PFSK-1 (cell line): Measurements from ENCODE around the gene CPSF7.

ENCODE experiments used
- FOXP2 ChIP-seq: optimal IDR thresholded peaks from 2 replicates; pipeline ENCODE3; 2011; ENCODE audit warnings: borderline replicate concordance, control low read depth, inconsistent platforms; ENCODE audit not compliant: insufficient read depth; ENCODE audit errors: extremely low read length, extremely low read depth
- POLR2AphosphoS5 ChIP-seq: IDR thresholded peaks from 2 replicates; pipeline ENCODE4 v1.6.1; 2012; ENCODE audit warnings: low read depth, mild to moderate bottlenecking, control low read depth, low read length, moderate library complexity
- SIN3A ChIP-seq: IDR thresholded peaks from 2 replicates; pipeline ENCODE4 v1.6.1; 2012; ENCODE audit warnings: mild to moderate bottlenecking, low read length, moderate library complexity, borderline replicate concordance; ENCODE audit not compliant: insufficient read depth
- TAF1 ChIP-seq: IDR thresholded peaks from 2 replicates; pipeline ENCODE4 v1.6.1; 2012; ENCODE audit warnings: low read length, control low read depth, borderline replicate concordance; ENCODE audit not compliant: insufficient read depth
- TF ChIP-seq, protein P1 (sequence below), 2 experiments: IDR thresholded peaks; 2 replicates each; pipeline versions ENCODE4 v1.6.1 to v1.8.0; 2011 to 2012; ENCODE audit warnings: low read depth in 2 of 2, low read length in 2 of 2, control low read depth in 1 of 2, inconsistent platforms in 1 of 2, mild to moderate bottlenecking in 1 of 2, moderate library complexity in 1 of 2; ENCODE audit not compliant: insufficient read depth in 1 of 2

CPSF7 gene

DNA sequence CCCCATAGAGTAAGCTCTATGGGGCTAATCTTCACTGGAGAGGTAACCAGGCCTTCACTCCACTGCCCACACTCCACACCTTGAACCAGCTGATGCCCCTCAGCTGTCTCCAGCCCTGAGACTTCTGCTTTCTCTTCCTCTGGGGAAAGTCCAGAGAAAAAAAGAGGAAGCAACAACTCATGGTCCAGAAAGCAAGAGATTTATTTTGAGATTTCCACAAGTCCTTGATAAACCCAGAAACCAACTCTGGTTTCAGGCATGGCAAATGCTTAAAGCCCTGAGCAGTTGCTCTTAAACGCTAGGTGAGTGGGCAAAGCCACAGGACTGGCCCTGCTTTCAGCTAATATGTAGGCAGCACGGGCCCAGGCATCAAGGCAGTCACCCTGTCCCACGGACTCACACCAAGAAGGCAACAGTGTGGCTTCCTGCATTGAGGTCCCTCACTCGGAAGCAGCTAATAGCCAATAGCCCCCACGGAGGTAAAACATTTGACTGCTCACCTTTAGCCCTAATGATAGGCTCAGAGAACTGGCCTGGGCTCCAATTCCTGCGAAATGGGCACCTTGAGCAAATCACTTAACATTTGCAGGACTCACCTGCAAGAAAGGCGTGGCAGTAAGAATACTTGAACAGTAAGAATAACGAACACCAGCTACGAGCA lies 72.4 kb downstream of the CPSF7 start:
- TF ChIP-seq POLR2AphosphoS5 (no peak), FOXP2 (no peak), SIN3A (no peak), TAF1 (no peak)
- TF ChIP-seq, protein P1, sequence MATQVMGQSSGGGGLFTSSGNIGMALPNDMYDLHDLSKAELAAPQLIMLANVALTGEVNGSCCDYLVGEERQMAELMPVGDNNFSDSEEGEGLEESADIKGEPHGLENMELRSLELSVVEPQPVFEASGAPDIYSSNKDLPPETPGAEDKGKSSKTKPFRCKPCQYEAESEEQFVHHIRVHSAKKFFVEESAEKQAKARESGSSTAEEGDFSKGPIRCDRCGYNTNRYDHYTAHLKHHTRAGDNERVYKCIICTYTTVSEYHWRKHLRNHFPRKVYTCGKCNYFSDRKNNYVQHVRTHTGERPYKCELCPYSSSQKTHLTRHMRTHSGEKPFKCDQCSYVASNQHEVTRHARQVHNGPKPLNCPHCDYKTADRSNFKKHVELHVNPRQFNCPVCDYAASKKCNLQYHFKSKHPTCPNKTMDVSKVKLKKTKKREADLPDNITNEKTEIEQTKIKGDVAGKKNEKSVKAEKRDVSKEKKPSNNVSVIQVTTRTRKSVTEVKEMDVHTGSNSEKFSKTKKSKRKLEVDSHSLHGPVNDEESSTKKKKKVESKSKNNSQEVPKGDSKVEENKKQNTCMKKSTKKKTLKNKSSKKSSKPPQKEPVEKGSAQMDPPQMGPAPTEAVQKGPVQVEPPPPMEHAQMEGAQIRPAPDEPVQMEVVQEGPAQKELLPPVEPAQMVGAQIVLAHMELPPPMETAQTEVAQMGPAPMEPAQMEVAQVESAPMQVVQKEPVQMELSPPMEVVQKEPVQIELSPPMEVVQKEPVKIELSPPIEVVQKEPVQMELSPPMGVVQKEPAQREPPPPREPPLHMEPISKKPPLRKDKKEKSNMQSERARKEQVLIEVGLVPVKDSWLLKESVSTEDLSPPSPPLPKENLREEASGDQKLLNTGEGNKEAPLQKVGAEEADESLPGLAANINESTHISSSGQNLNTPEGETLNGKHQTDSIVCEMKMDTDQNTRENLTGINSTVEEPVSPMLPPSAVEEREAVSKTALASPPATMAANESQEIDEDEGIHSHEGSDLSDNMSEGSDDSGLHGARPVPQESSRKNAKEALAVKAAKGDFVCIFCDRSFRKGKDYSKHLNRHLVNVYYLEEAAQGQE (IDR thresholded peaks at IDR 0.05; ENCODE audit: insufficient read depth in 1 of 2, low read depth in 2 of 2, low read length in 2 of 2): no peak

DNA sequence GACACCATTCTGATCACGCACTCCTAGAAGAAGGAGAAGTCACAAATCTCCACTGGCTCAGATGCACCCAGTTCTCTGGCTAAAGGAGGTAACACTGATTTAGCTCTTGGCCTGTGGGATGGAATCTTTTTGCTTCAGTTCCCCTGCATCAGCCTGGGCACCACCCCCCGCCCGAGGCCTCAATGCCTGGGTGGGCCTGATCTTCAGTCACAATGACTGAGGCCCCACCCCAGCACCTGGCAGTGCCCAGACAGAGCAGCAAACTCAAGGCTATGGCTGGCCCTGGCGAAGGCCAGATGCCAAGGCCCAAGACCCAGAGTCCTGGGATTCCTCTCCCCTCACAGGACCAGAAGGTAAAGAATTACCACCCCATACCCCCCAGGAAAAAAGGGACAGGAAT lies 73.1 kb downstream of the CPSF7 start:
- TF ChIP-seq TAF1: no peak
- no peak for TF ChIP-seq FOXP2
- TF ChIP-seq POLR2AphosphoS5: no peak
- TF ChIP-seq, protein P1 (IDR thresholded peaks at IDR 0.05; ENCODE audit: insufficient read depth in 1 of 2, low read depth in 2 of 2, low read length in 2 of 2): no peak
- no peak for TF ChIP-seq SIN3A

DNA sequence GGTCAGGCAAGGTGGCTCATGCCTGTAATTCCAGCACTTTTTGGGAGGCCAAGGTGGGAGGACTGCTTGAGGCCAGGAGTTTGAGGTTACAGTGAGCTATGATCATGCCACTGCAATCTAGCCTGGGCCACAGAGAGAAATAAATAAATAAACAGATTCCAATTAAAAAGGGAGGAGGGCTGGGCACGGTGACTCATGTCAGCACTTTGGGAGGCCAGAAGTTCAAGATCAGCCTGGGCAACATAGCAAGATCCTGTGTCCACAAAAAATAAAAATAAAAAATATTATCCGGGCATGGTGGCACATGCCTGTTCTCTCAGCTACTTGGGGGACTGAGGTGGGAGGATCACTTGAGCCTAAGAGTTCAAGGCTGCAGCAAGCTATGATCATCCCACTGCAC lies 75.6 kb downstream of the CPSF7 start:
- no peak for TF ChIP-seq TAF1
- TF ChIP-seq FOXP2: no peak
- TF ChIP-seq POLR2AphosphoS5: no peak
- no peak for TF ChIP-seq SIN3A
- TF ChIP-seq, protein P1 (IDR thresholded peaks at IDR 0.05; ENCODE audit: insufficient read depth in 1 of 2, low read depth in 2 of 2, low read length in 2 of 2): no peak

DNA sequence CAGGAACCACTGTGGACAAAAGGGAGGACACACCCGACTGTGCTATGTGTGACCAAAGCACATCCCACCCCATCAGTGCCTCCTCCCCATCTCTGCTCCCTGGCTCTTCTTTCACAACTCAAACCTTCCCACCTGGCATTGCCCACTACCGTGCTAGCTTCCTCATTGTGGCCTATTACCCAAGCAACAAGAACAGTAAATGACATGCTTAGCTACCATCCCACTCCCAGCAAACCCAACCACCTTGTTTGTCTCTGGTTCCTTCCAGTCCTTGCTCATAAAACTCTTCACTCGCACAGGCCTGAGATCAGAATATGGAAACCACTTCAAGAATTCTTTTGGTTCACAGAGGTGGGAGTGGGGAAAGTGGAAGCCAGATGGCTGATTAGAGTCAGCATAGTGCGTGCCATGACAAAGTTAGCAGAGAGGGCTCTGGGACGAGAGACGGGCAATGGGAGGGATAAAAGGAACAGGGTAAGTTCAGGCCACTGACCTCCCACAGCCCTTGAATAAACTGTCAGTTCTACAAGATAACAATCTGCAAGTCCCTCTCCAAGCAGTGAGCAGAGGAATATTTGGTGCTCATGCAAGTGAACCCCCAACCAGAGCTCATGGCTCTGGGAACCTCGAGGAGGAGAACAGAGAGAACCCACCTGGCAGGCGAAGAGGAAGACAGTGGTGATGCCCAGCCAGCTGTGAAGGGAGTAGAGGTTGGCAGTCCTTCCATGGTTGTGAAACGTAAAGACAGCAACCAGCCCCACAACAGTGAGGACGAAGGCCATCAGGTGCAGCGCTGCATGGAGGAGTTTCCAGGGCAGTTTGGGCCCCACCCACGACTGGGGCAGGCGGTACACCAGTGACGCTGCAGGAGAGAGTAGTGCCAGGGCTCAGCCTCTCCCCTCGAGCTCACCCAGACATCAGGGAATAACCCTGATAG lies 76.4 kb downstream of the CPSF7 start:
- TF ChIP-seq POLR2AphosphoS5 (no peak), TAF1 (no peak), SIN3A (no peak), FOXP2 (no peak)
- TF ChIP-seq, protein P1 (IDR thresholded peaks at IDR 0.05; ENCODE audit: insufficient read depth in 1 of 2, low read depth in 2 of 2, low read length in 2 of 2): no peak
